Central memory CD8-positive, alpha-beta T cell (primary cell): ENCODE data around the gene ABCC1.

ENCODE experiments used
- ATAC-seq: fragments of 150-1000 bp; cut with Tn5 transposase; replicated peaks from 2 replicates; pipeline ENCODE4 v1.10.0; 2022; ENCODE audit warnings: mild to moderate bottlenecking, moderate FRiP score, moderate number of reproducible peaks; ENCODE audit not compliant: poor library complexity, severe bottlenecking; ENCODE audit errors: extremely low read depth
- DNase-seq, 2 donors: peaks; one replicate each; pipeline ENCODE4 v3.0.0; 2021; ENCODE audit warnings: low spot score in 2 of 2
- H3K27ac Mint-ChIP-seq: one replicate; pipeline ENCODE4 v1.8.0; 2022; ENCODE audit warnings: low read depth, mild to moderate bottlenecking, moderate library complexity, mixed read lengths
- H3K27me3 Mint-ChIP-seq: one replicate; pipeline ENCODE4 v1.8.0; 2022; ENCODE audit warnings: mixed read lengths
- H3K36me3 Mint-ChIP-seq: one replicate; pipeline ENCODE4 v1.8.0; 2022; ENCODE audit warnings: mild to moderate bottlenecking, moderate library complexity, mixed read lengths; ENCODE audit not compliant: insufficient read depth
- H3K4me1 Mint-ChIP-seq: one replicate; pipeline ENCODE4 v1.8.0; 2022; ENCODE audit warnings: mixed read lengths
- H3K4me3 Mint-ChIP-seq: one replicate; pipeline ENCODE4 v1.8.0; 2022; ENCODE audit warnings: mild to moderate bottlenecking, moderate library complexity, mixed read lengths
- H3K9me3 Mint-ChIP-seq: one replicate; pipeline ENCODE4 v1.8.0; 2022; ENCODE audit warnings: mixed read lengths

Gene ABCC1

DNA sequence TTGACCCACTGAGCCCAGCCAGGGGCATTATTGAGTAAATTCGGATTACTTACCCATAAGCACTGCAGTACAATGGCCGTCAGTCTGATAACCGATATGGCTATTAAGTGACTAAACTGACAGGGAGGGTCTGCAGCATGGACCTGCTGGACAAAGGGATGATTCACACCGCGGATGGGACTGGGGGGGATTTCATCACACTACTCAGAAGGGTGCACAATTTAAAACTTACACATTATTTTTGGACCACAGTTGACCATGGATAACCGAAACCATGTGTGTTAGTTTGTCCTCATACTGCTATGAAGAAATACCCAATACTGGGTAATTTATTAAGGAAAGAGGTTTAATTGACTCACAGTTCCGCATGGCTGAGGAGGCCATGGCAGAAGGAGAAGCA, 167.4 kb downstream of the ABCC1 start:
- Mint-ChIP-seq H3K36me3 (peaks cover 45% of the 10 kb centered on the region), H3K9me3 (no peaks in the 10 kb centered on the region)

DNA sequence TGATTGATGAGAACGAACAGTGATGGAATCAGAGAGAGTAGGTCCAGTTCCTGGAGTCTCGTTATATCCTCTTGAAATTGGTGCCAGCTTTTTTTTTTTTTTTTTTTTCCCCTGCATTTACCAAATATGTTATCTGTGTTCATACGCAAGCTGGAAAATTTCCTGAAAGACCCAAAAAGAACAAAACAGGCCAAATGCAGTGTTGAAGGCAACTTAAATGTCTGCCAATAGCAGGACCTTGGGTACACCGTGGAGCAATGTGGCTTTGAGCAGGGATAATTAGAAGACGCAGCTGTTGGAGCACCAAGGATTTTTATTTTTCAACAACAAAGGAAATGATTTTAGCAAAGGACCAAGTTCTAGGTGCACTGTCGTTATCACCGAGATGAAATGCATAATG, 168.9 kb downstream of the ABCC1 start:
- no peak overlapping the region for H3K27ac Mint-ChIP-seq
- H3K4me3 Mint-ChIP-seq = no peak overlapping the region
- H3K4me1 Mint-ChIP-seq = peaks cover 13% of the 10 kb centered on the region
- ATAC-seq (no peak), DNase-seq (no peak)
- H3K36me3 Mint-ChIP-seq = peaks cover 41% of the 10 kb centered on the region
- H3K9me3 Mint-ChIP-seq = no peaks in the 10 kb centered on the region
- no peaks in the 10 kb centered on the region for H3K27me3 Mint-ChIP-seq

More for the DNA sequence above, 167.4 kb downstream of the ABCC1 start:
- Mint-ChIP-seq H3K4me1 (peaks cover 13% of the 10 kb centered on the region), H3K4me3 (no peak overlapping the region), H3K27me3 (no peaks in the 10 kb centered on the region), H3K27ac (no peak overlapping the region)
- no peak for DNase-seq
- no peak for ATAC-seq

DNA sequence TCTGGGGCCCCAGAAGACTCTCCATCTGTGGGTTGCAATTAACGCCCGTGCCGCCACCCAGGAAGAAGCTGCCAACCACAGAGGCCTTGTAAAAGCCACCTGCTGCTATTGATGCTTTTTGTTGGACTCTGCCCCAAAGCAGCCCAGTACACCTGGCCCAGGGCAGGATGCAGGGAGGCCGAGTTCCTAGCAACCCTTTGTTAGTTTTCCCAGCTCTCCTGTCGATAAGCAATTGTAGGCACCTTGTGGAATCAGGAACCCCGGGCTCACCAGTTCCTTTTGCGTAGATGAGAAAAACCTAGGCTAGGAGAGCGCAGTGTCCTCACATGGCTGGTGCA, 170.6 kb downstream of the ABCC1 start:
- Mint-ChIP-seq H3K4me1 (peaks cover 13% of the 10 kb centered on the region), H3K9me3 (peaks cover 6% of the 10 kb centered on the region), H3K4me3 (no peak overlapping the region), H3K27me3 (no peaks in the 10 kb centered on the region), H3K36me3 (peaks cover 40% of the 10 kb centered on the region), H3K27ac (peak overlapping the region; percentile 71)
- DNase-seq = no peak
- no peak for ATAC-seq

DNA sequence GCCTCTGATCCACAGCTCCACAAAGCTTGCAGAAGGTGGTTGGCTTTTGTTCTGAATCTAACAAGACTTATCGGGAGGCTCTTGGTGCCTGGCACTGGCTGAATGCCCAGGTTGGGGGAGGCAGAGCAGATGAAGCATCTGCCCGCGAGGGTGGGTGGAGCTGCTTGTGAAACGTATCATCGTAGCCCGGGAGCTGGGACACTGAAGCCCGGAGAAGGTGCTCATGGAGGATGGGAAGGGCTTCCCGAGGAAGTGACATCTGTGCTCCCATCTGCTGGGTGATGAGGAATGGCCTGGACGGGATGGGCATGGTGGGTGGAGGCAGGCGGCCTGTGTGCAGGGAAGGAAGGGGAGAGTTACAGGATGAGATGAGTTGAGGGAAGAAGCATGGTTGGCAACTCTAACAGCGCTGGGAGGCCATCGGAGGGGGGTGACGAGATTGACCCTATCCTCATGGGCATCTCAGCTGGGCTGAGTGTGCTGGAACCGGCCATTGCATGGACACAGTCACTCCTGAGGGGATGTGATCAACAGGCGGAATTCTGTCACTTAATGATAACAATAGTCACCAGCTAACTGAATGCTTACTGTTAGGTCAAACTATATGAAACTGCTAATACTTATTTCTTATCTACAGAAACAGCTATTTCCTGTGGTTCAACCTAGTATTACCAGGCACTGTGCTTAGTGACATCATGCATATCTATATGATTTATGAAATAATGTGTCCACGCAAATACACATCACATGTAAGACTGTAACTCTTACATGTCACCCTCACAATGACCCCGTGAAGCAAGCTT, 171.2 kb downstream of the ABCC1 start:
- DNase-seq = no peak
- peaks cover 37% of the 10 kb centered on the region for H3K36me3 Mint-ChIP-seq
- no peak overlapping the region for H3K4me3 Mint-ChIP-seq
- peak overlapping the region; percentile 71 for H3K27ac Mint-ChIP-seq
- H3K9me3 Mint-ChIP-seq = peaks cover 6% of the 10 kb centered on the region
- ATAC-seq = peak; percentile 36
- H3K4me1 Mint-ChIP-seq = peaks cover 13% of the 10 kb centered on the region
- H3K27me3 Mint-ChIP-seq = no peaks in the 10 kb centered on the region

DNA sequence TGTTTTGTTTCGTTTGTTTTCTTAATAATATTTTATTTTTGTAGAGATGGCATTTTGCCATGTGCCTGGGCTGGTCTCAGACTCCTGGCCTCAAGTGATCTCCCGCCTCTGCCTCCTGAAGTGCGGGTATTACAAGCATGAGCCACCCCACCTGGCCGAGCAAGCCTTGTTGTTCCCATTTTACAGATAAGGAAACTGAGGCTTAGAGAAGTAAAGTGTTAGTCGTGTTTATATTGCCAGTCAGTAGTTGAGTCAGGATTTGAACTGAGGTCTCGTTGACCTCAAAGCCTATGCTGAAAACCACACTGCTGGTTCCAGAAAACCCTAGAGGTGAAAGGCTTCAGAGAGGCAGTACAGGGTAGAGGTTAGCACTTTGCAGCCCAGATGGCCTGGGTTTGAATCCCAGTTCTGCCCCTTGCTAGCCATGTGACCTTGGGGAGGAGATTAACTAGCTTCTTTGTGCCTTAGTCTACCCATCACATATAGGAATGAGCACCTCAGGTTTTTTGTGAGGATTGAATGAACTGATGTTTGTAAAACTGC, 171.8 kb downstream of the ABCC1 start:
- peaks cover 34% of the 10 kb centered on the region for H3K36me3 Mint-ChIP-seq
- no peaks in the 10 kb centered on the region for H3K27me3 Mint-ChIP-seq
- no peak for ATAC-seq
- H3K4me1 Mint-ChIP-seq = peaks cover 13% of the 10 kb centered on the region
- peaks cover 6% of the 10 kb centered on the region for H3K9me3 Mint-ChIP-seq
- no peak overlapping the region for H3K4me3 Mint-ChIP-seq
- DNase-seq = no peak
- H3K27ac Mint-ChIP-seq = peak overlapping the region; percentile 71

DNA sequence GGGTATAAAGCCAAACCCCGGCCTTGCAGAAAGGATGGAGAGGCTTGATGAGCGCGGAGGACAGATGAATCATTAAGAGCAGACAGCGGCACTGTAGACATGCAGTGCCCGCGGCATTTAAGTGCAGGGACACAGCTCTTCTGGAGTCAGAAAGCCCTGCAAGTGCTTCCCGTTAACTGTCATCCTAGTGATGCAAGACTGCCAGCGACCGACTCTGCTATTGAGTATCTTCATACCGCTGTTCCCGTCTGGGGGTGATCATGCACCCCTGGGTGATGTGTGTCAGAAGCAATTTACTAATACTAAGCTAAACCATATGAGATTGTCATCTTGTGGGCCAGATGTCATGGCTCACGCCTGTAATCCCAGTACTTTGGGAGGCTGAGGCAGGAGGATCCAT, 172.8 kb downstream of the ABCC1 start:
- H3K9me3 Mint-ChIP-seq = peaks cover 6% of the 10 kb centered on the region
- ATAC-seq (no peak), DNase-seq (no peak)
- H3K27ac Mint-ChIP-seq = no peak overlapping the region
- peaks cover 31% of the 10 kb centered on the region for H3K36me3 Mint-ChIP-seq
- H3K27me3 Mint-ChIP-seq = no peaks in the 10 kb centered on the region
- no peak overlapping the region for H3K4me3 Mint-ChIP-seq
- peaks cover 13% of the 10 kb centered on the region for H3K4me1 Mint-ChIP-seq

DNA sequence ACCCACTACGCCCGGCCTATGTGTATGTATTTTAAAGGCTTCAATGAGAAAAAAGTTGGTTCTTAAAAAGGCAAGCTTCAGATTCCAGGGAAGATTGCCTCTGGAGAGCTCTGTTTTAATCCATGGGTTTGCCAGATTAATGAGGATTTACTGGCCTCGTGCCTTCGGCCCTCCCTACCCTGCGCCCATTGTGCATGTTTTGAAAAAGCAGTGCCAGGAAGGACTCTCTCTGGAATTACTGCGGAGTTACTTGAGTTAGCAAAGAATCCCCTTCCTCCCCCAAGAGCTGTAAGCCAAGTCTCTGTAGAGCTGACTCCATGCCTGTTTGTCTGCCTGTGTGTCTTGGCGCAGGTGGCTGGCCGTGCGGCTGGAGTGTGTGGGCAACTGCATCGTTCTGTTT, 175.0 kb downstream of the ABCC1 start:
- ATAC-seq (no peak), DNase-seq (no peak)
- peaks cover 6% of the 10 kb centered on the region for H3K9me3 Mint-ChIP-seq
- peaks cover 15% of the 10 kb centered on the region for H3K4me1 Mint-ChIP-seq
- no peak overlapping the region for H3K27ac Mint-ChIP-seq
- no peaks in the 10 kb centered on the region for H3K27me3 Mint-ChIP-seq
- H3K4me3 Mint-ChIP-seq = no peak overlapping the region
- peaks cover 33% of the 10 kb centered on the region for H3K36me3 Mint-ChIP-seq

DNA sequence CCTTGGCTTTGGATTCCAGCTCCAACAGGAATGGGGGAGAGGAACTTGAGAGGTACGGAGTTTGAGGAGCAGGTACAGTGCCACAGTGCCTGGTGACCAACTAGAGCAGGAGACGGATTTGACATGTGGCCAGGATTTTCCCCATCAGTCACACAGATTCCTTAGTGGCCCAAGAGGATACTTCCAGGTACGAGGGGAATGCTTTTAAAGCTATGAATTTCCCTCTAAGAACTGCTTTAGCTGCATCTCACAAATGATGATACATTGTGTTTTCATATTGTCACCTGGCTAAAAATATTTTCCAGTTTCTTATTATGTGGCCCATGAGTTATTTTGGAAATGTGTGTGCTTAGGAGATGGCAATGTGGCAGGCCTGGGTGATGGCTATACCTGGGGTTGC, 175.6 kb downstream of the ABCC1 start:
- Mint-ChIP-seq H3K9me3 (peaks cover 6% of the 10 kb centered on the region), H3K36me3 (peaks cover 34% of the 10 kb centered on the region), H3K27me3 (no peaks in the 10 kb centered on the region), H3K4me1 (peaks cover 11% of the 10 kb centered on the region), H3K27ac (no peak overlapping the region), H3K4me3 (no peak overlapping the region)
- DNase-seq (no peak), ATAC-seq (no peak)

DNA sequence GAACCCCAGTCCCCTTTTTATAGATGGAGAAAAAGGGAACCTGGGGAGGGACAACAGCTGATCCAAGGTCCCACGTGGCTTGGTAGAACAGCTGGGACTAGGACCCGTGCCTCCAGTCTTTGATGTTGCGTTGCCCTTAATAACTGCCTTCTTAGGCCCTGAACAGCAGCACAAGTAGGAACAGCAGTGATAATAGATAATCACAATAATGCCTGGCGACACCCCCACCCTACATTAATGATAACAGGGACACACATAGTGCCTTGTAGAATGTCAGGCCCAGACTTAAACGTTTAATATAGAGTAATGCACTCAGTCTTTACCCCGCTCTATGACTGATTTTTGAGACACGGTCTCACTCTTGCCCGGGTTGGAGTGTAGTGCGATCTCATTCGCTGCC, 177.5 kb downstream of the ABCC1 start:
- DNase-seq = no peak
- Mint-ChIP-seq H3K9me3 (peaks cover 6% of the 10 kb centered on the region), H3K4me1 (peaks cover 4% of the 10 kb centered on the region), H3K27me3 (no peaks in the 10 kb centered on the region), H3K4me3 (no peak overlapping the region), H3K27ac (no peak overlapping the region), H3K36me3 (peaks cover 46% of the 10 kb centered on the region)
- ATAC-seq = no peak

DNA sequence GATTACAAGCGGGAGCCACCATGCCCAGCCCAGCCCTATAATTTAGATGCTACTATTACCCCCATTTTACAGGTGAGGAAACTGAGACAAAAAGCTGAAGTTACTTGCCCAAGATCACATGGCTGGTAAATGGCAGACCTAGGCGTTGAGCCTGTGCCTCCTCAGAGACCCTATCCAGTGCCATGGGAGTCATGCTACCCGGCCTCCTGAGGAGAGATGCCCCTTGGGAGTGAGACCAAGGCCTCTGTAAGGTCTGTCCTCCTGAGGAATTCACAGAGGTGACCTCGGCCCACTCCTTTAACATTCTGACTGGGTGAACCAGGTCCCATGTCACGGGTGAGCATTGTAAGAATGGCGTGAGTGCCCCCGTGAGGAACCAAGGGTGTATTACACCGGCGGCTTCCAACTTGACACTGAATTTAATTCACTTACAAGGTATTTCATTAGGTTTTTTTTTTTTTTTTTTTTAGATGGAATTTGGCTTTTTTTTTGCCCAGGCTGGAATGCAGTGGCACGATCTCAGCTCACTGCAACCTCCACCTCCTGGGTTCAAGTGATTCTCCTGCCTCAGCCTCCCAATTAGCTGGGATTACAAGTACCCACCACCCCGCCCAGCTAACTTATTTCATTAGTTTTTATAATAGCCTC, 178.2 kb downstream of the ABCC1 start:
- no peak overlapping the region for H3K27ac Mint-ChIP-seq
- ATAC-seq (peak; percentile 49), DNase-seq (peak; percentile 56 to 66)
- peaks cover 4% of the 10 kb centered on the region for H3K4me1 Mint-ChIP-seq
- no peak overlapping the region for H3K4me3 Mint-ChIP-seq
- H3K27me3 Mint-ChIP-seq = no peaks in the 10 kb centered on the region
- peaks cover 6% of the 10 kb centered on the region for H3K9me3 Mint-ChIP-seq
- H3K36me3 Mint-ChIP-seq = peaks cover 50% of the 10 kb centered on the region

DNA sequence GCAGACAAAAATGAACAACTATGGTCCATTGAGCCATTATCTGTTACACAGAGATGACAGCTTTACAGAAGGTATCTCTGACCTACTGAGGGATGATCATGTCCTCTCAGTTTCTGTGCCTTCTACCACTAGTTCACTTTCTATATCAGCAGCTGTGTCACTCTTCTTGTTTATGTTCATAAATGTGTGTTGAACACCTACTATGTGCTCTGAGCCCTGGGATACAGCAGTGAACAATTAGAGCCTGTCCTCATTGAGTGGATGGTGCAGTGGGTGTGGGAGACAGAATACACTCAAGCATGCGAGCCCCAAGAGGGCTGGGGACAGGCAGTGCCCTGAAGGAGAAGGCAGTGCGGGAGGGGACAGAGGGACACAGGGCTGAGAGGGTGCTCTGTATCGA, 181.8 kb downstream of the ABCC1 start:
- H3K27ac Mint-ChIP-seq = peak overlapping the region; percentile 88
- H3K36me3 Mint-ChIP-seq = peaks cover 61% of the 10 kb centered on the region
- no peaks in the 10 kb centered on the region for H3K27me3 Mint-ChIP-seq
- ATAC-seq (no peak), DNase-seq (no peak)
- no peak overlapping the region for H3K4me3 Mint-ChIP-seq
- no peaks in the 10 kb centered on the region for H3K9me3 Mint-ChIP-seq
- peaks cover 4% of the 10 kb centered on the region for H3K4me1 Mint-ChIP-seq

DNA sequence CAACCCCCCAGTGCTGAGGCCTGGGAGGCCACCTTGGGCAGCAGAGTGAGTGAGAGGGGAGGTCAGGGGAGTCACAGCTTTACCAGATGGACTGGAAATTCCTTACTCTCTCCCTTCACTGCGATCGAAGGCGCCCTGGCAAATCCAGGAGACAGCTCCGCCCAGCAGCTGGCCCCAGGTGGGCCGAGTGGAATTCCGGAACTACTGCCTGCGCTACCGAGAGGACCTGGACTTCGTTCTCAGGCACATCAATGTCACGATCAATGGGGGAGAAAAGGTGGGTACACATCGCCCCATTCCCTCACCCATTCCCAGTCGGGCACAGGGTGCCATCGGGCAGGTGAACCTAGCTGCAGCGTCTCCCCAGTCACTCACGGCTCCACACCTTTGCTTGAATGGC, 182.2 kb downstream of the ABCC1 start:
- H3K27ac Mint-ChIP-seq = peak overlapping the region; percentile 88
- no peak for DNase-seq
- ATAC-seq = no peak
- no peak overlapping the region for H3K4me3 Mint-ChIP-seq
- no peaks in the 10 kb centered on the region for H3K27me3 Mint-ChIP-seq
- peaks cover 64% of the 10 kb centered on the region for H3K36me3 Mint-ChIP-seq
- no peaks in the 10 kb centered on the region for H3K9me3 Mint-ChIP-seq
- peaks cover 4% of the 10 kb centered on the region for H3K4me1 Mint-ChIP-seq
